ENCODE results near the gene RNF213.

- TF ChIP-seq CTCF (IDR thresholded peaks at IDR 0.05; ENCODE audit: low read depth, low read length) (no peak), POLR2A (IDR thresholded peaks at IDR 0.05; ENCODE audit: extremely low read depth, insufficient read length) (no peak), MAX (IDR thresholded peaks at IDR 0.05; ENCODE audit: low read depth, low read length) (no peak), MYC (IDR thresholded peaks at IDR 0.05; ENCODE audit: low read depth, low read length) (no peak)
Observed at GRCh38 chr17:80251966-80252365, 8.7 kb upstream of the RNF213 start.

Data from NB4 (cell line).